HL-60 (cell line): Measurements from ENCODE around the gene PLCE1.

Source experiments
- DNase-seq, 2 experiments: peaks; one replicate each; pipeline ENCODE4 v3.0.0-alpha.2; 2010 to 2020; ENCODE audit warnings: low read depth in 1 of 2, low spot score in 1 of 2
- H3K27ac ChIP-seq: fragments of 250-450 bp; sonication (Bioruptor Pico); replicated peaks from 2 replicates; pipeline ENCODE4 v1.5.1; 2020; ENCODE audit warnings: mild to moderate bottlenecking, moderate library complexity
- H3K27me3 ChIP-seq: fragments of 250-450 bp; sonication (Bioruptor Pico); 2 replicates; pipeline ENCODE4 v1.5.1; 2021; ENCODE audit warnings: mild to moderate bottlenecking, moderate library complexity; ENCODE audit not compliant: insufficient read depth, poor library complexity, severe bottlenecking
- H3K4me3 ChIP-seq: replicated peaks from 2 replicates; pipeline ENCODE4 v1.5.1; 2011; ENCODE audit warnings: mild to moderate bottlenecking, control low read depth, low read length; ENCODE audit not compliant: insufficient read depth
- GABPA ChIP-seq: IDR thresholded peaks from 2 replicates; pipeline ENCODE4 v1.6.1; 2012; ENCODE audit warnings: low read depth
- POLR2AphosphoS5 ChIP-seq: IDR thresholded peaks from 2 replicates; pipeline ENCODE4 v1.6.1; 2012; ENCODE audit warnings: low read depth
- SPI1 ChIP-seq: IDR thresholded peaks from 2 replicates; pipeline ENCODE4 v1.6.1; 2012; ENCODE audit warnings: low read depth, mild to moderate bottlenecking, borderline replicate concordance
- TF ChIP-seq, protein P1 (sequence below): IDR thresholded peaks from 2 replicates; pipeline ENCODE4 v1.6.1; 2012; ENCODE audit warnings: low read depth; ENCODE audit not compliant: insufficient replicate concordance
- TF ChIP-seq, protein P2 (sequence below): IDR thresholded peaks from one replicate; pipeline ENCODE4 v1.5.1; 2011; ENCODE audit warnings: low read length, control low read depth, inconsistent platforms; ENCODE audit not compliant: insufficient read depth

Gene PLCE1

GRCh38 chr10:94029955-94030354, 36.2 kb downstream of the PLCE1 start:
- TF ChIP-seq, protein P1, sequence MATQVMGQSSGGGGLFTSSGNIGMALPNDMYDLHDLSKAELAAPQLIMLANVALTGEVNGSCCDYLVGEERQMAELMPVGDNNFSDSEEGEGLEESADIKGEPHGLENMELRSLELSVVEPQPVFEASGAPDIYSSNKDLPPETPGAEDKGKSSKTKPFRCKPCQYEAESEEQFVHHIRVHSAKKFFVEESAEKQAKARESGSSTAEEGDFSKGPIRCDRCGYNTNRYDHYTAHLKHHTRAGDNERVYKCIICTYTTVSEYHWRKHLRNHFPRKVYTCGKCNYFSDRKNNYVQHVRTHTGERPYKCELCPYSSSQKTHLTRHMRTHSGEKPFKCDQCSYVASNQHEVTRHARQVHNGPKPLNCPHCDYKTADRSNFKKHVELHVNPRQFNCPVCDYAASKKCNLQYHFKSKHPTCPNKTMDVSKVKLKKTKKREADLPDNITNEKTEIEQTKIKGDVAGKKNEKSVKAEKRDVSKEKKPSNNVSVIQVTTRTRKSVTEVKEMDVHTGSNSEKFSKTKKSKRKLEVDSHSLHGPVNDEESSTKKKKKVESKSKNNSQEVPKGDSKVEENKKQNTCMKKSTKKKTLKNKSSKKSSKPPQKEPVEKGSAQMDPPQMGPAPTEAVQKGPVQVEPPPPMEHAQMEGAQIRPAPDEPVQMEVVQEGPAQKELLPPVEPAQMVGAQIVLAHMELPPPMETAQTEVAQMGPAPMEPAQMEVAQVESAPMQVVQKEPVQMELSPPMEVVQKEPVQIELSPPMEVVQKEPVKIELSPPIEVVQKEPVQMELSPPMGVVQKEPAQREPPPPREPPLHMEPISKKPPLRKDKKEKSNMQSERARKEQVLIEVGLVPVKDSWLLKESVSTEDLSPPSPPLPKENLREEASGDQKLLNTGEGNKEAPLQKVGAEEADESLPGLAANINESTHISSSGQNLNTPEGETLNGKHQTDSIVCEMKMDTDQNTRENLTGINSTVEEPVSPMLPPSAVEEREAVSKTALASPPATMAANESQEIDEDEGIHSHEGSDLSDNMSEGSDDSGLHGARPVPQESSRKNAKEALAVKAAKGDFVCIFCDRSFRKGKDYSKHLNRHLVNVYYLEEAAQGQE: no peak
- TF ChIP-seq POLR2AphosphoS5 (no peak), SPI1 (no peak), GABPA (no peak)
- TF ChIP-seq, protein P2, sequence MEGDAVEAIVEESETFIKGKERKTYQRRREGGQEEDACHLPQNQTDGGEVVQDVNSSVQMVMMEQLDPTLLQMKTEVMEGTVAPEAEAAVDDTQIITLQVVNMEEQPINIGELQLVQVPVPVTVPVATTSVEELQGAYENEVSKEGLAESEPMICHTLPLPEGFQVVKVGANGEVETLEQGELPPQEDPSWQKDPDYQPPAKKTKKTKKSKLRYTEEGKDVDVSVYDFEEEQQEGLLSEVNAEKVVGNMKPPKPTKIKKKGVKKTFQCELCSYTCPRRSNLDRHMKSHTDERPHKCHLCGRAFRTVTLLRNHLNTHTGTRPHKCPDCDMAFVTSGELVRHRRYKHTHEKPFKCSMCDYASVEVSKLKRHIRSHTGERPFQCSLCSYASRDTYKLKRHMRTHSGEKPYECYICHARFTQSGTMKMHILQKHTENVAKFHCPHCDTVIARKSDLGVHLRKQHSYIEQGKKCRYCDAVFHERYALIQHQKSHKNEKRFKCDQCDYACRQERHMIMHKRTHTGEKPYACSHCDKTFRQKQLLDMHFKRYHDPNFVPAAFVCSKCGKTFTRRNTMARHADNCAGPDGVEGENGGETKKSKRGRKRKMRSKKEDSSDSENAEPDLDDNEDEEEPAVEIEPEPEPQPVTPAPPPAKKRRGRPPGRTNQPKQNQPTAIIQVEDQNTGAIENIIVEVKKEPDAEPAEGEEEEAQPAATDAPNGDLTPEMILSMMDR: no peak
- DNase-seq: no peak
- H3K4me3 ChIP-seq: no peak overlapping the region

DNA sequence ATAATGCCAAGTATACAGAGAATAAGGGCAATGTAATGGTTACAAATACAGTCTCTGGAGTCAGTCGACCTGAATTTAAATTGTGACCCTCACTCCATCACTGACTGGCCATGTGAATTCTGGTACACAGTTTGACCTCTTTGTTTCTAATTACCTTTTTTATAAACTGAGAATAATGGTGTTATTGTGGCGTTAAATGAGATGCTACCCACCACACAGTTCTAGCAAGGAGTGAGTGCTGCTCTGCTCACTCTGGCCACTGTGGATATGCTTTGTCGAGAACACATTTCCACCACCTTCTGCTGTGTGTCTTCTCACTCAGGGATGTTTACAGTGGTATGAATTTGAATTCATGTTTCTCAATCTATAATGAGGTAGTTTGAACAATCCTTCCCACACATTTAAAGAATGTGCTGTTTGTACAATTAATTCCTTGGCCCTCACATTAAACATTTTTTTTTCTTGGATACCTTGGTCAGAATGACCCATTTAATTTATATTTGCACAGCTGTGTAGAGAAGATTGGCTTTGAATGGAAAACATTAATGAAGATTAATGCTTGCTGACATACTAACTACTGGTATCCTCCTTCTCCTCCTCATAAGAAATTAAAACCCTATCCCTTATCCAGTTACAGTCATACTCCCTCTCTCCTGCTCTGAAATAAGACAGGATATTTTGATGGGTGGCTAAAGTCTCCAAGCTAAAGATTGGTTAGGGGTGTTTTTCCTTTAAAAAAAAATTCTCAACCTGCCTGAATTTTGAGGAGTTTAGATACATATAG, 42.4 kb downstream of the PLCE1 start:
- no peak for DNase-seq
- TF ChIP-seq, protein P2: no peak
- TF ChIP-seq SPI1 (no peak), GABPA (no peak), POLR2AphosphoS5 (no peak)
- TF ChIP-seq, protein P1: no peak

More at GRCh38 chr10:94029955-94030354, 36.2 kb downstream of the PLCE1 start:
- Histone ChIP-seq H3K27me3 (no peaks in the 10 kb centered on the region), H3K27ac (no peak overlapping the region)

DNA sequence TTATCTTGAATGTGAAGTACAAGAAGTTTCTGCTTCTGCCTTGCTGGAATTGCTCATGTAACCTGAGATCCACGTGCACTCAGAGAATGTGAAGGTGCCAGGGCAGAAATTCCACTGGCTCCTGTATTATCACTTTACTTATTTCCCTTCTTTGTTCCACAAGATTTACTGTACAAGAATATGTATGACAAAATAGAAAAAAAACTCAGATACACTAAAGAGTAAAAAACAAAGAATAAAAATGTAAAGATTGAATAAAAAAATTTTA, 43.0 kb downstream of the PLCE1 start:
- TF ChIP-seq POLR2AphosphoS5: no peak
- no peak for TF ChIP-seq GABPA
- no peak for TF ChIP-seq SPI1
- TF ChIP-seq, protein P1: no peak
- TF ChIP-seq, protein P2: no peak
- Histone ChIP-seq H3K27me3 (no peaks in the 10 kb centered on the region), H3K4me3 (no peak overlapping the region), H3K27ac (no peak overlapping the region)
- no peak for DNase-seq

More for the DNA sequence above, 42.4 kb downstream of the PLCE1 start:
- H3K4me3 ChIP-seq: no peak overlapping the region
- no peaks in the 10 kb centered on the region for H3K27me3 ChIP-seq
- no peak overlapping the region for H3K27ac ChIP-seq
